Mesodermal cell (in vitro differentiated cells): ENCODE results near the gene PANK2.
"Not testable (repeated sequence)": the region's sequence is repeated elsewhere in the genome, so short reads cannot be mapped to it uniquely, and the experiment has no call there.

Experiments
- H3K27ac ChIP-seq: 2 replicates; pipeline ENCODE4 v1.7.0; 2013; ENCODE audit warnings: mild to moderate bottlenecking, low read depth, low read length, moderate library complexity; ENCODE audit not compliant: severe bottlenecking
- H3K36me3 ChIP-seq: 2 replicates; pipeline ENCODE4 v1.7.1; 2013; ENCODE audit warnings: mild to moderate bottlenecking, low read length, moderate library complexity; ENCODE audit not compliant: control insufficient read depth, insufficient read depth
- H3K4me1 ChIP-seq: one replicate; pipeline ENCODE4 v1.7.1; 2013; ENCODE audit warnings: mild to moderate bottlenecking, low read length; ENCODE audit not compliant: insufficient read depth, control insufficient read depth, poor library complexity, severe bottlenecking
- H3K4me3 ChIP-seq: 2 replicates; pipeline ENCODE4 v1.7.0; 2013; ENCODE audit warnings: low read length, control low read depth, mild to moderate bottlenecking; ENCODE audit not compliant: insufficient read depth, poor library complexity, severe bottlenecking; ENCODE audit errors: extremely low read depth
- H3K9me3 ChIP-seq: 2 replicates; pipeline ENCODE4 v1.7.1; 2013; ENCODE audit warnings: mild to moderate bottlenecking, low read length, moderate library complexity; ENCODE audit not compliant: control insufficient read depth
- WGBS, 2 experiments: methylation state at CpG; one replicate each; pipeline ENCODE4 v1.1.5; 2013; ENCODE audit warnings: missing lambda C conversion rate in 2 of 2; ENCODE audit not compliant: insufficient coverage in 2 of 2; 5-methylcytosine and 5-hydroxymethylcytosine counted together

PANK2 gene

DNA sequence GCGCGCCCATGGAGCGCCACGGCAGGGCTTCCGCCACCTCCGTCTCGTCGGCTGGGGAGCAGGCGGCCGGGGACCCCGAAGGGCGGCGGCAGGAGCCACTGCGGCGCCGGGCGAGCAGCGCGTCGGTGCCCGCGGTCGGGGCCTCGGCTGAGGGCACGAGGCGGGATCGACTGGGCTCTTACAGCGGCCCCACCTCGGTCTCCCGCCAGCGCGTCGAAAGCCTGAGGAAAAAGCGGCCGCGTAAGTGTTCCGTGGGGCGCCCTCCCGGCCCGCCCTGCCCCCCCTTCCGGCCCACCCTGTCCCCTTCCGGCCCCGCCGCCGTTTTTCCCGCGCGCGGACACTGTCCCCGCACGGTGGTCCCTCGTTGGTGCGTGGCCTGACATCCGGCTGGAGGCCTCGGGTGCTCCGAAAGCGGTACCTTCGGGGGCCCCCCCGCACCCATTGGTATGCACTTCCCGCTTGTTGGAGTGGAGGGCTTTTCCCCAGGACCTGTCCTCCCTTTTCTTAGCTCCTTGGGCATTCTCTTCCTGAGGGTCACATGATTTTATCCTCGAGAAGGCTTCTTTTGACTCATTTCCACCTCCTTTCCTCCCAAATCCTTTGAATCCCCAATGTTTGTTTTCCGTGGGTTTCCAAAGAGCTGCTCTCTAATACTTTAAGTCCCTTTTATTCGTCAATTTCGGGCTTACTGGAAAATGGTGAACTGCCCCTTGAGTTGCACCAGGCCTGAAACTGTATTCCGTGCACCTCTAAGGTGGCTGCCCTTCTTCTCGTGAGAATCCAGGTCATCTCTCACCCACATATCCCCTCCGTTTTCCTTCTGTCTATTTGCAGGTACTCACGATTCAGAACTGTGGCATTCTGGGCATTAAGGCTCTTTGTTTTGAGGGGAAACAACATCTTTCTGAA, 556 bp downstream of the PANK2 start:
- Histone ChIP-seq H3K4me1 (peaks cover 26% of the 10 kb centered on the region), H3K27ac (peak overlapping the region; percentile 97), H3K9me3 (no peaks in the 10 kb centered on the region), H3K4me3 (peak overlapping the region; percentile 87), H3K36me3 (peaks cover 43% of the 10 kb centered on the region)
- WGBS, 2 experiments, result 0% methylated on average over 38 to 51 of the region's 68 CpGs

DNA sequence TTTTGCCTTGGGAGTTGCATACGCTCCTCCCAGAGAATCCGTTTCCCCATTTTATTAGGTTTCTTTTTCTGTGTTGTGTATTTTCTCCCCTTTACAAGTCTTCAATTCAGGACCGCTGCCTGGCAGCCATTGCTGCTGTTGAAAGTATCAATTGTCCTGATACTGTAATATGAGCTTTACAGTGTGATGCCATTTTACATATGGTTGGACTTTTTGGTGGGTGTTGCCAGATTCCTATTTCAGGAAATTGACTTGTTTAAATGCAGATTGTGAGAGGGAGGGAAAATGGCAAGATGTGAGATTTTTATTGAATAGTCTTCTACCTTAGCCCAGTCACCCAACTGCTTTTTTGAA, 1.2 kb downstream of the PANK2 start:
- peaks cover 27% of the 10 kb centered on the region for H3K4me1 ChIP-seq
- peaks cover 49% of the 10 kb centered on the region for H3K36me3 ChIP-seq
- H3K27ac ChIP-seq, result peak overlapping the region; percentile 97
- peak overlapping the region; percentile 87 for H3K4me3 ChIP-seq
- no peaks in the 10 kb centered on the region for H3K9me3 ChIP-seq
- WGBS, 2 experiments, result no CpG with 5 or more reads among the region's 3 CpGs

DNA sequence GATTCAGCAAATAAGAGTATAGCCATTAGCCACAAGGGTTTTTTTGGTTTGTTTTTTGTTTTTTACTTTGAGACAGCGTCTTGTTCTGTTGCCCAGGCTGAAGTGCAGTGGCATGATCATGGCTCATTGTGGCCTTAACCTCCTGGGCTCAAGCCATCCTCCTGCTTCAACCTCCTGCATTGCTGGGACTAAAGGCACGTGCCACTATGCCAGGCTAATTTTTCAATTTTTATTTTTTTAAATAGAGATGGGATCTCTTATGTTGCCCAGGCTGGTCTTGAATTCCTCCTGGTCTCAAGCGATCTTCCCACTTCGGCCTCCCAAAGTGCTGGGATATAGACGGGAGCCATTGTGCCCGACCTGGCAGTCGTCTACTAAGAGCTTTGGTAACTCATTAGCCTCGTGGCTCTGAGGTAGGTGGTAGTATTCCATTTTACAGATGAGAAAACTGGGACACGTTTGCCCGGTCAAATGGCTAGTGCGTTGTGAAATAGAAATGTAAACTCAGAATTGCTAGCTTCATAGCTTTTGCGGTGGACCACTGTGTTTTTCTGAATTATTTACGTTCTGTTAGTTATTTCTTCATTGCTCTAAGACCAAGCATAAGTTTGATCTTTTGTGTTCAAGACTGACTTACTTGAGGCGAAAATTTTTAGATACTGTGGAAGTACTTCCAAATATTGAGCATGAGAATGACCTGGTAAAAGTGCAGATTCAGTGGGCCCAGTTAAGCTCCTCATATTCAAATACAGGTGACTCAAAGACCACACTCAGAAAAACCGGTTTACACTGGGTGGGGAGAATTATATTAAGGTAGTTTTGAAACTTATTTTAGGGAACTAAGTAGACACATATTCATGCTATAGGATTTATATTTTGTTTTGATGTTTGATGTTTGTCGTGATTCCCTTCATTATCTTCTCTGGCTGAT, 2.1 kb downstream of the PANK2 start:
- peaks cover 53% of the 10 kb centered on the region for H3K36me3 ChIP-seq
- H3K9me3 ChIP-seq, result no peaks in the 10 kb centered on the region
- H3K27ac ChIP-seq, result no peak overlapping the region
- peaks cover 29% of the 10 kb centered on the region for H3K4me1 ChIP-seq
- peak overlapping the region; percentile 87 for H3K4me3 ChIP-seq
- 38 to 46% methylated on average over 12 of the region's 16 CpGs for WGBS, 2 experiments

DNA sequence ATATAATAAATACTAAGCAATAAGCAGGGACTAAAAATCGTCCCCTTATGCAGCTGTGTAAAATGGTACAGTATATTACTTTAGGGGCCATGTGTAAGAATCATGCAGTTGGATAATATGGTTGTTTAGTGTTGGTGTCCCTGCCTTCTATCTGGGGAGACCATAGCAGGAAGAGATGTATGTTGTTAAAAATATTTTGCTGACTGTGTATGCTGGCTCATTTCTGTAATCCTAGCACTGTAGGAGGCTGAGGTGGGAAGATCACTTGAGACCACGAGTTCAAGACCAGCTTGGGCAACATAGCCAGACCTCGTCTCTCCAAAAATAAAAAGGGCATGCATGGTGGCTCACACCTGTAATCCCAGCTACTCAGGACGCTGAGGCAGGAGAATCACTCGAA, 5.6 kb downstream of the PANK2 start:
- Histone ChIP-seq H3K4me3 (no peak overlapping the region), H3K4me1 (peaks cover 35% of the 10 kb centered on the region), H3K9me3 (no peaks in the 10 kb centered on the region), H3K36me3 (peaks cover 59% of the 10 kb centered on the region), H3K27ac (no peak overlapping the region)
- whole genome bisulfite sequencing, 2 experiments, result 69 to 93% methylated on average over 2 to 3 of the region's 5 CpGs

- Histone ChIP-seq H3K4me1 (peaks cover 35% of the 10 kb centered on the region), H3K27ac (no peak overlapping the region), H3K9me3 (no peaks in the 10 kb centered on the region), H3K36me3 (peaks cover 52% of the 10 kb centered on the region), H3K4me3 (no peak overlapping the region)
- WGBS, 2 experiments, result no CpG with 5 or more reads among the region's 4 CpGs
These were observed 7.1 kb downstream of the PANK2 start for GRCh38 chr20:3896302-3896701.

GRCh38 chr20:3896853-3897583, 7.8 kb downstream of the PANK2 start:
- Histone ChIP-seq H3K36me3 (peaks cover 50% of the 10 kb centered on the region), H3K27ac (no peak overlapping the region), H3K4me3 (no peak overlapping the region), H3K4me1 (peaks cover 34% of the 10 kb centered on the region), H3K9me3 (no peaks in the 10 kb centered on the region)
- WGBS, 2 experiments, result 90 to 95% methylated on average over 6 to 8 of the region's 10 CpGs

GRCh38 chr20:3898181-3898580, 9.0 kb downstream of the PANK2 start:
- H3K9me3 ChIP-seq, H3K27ac ChIP-seq, H3K4me3 ChIP-seq: not testable (repeated sequence)
- Histone ChIP-seq H3K36me3 (peaks cover 43% of the 10 kb centered on the region), H3K4me1 (peaks cover 23% of the 10 kb centered on the region)
- WGBS, 2 experiments, result 92 to 94% methylated on average over 4 to 6 of the region's 9 CpGs

DNA sequence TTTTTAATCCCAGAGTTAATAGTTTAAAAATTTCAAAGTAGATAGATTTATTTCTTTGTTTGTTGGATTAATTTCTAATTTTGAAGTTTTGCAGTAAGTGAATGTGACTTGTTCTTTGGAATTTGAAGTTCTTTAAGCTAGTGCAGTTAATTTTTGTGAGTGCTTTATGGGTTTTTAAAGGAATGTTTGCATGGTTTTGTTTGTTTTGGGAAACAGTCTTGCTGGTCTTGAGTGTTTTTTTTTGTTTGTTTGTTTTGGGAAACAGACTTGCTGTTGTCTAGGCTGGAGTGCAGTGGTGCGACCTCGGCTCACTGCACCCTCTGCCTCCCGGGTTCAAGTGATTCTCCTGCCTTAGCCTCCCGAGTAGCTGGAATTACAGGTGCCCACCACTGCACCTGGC, 9.5 kb downstream of the PANK2 start:
- peaks cover 39% of the 10 kb centered on the region for H3K36me3 ChIP-seq
- H3K4me1 ChIP-seq, result peaks cover 18% of the 10 kb centered on the region
- no peaks in the 10 kb centered on the region for H3K9me3 ChIP-seq
- no peak overlapping the region for H3K27ac ChIP-seq
- 92 to 93% methylated on average over 4 of the region's 4 CpGs for WGBS, 2 experiments
- no peak overlapping the region for H3K4me3 ChIP-seq

GRCh38 chr20:3900187-3900604, 11.0 kb downstream of the PANK2 start:
- H3K36me3 ChIP-seq, result peaks cover 38% of the 10 kb centered on the region
- no peaks in the 10 kb centered on the region for H3K9me3 ChIP-seq
- H3K27ac ChIP-seq, result no peak overlapping the region
- H3K4me3 ChIP-seq, result no peak overlapping the region
- 60 to 83% methylated on average over 1 to 2 of the region's 3 CpGs for WGBS, 2 experiments
- H3K4me1 ChIP-seq, result peaks cover 12% of the 10 kb centered on the region

DNA sequence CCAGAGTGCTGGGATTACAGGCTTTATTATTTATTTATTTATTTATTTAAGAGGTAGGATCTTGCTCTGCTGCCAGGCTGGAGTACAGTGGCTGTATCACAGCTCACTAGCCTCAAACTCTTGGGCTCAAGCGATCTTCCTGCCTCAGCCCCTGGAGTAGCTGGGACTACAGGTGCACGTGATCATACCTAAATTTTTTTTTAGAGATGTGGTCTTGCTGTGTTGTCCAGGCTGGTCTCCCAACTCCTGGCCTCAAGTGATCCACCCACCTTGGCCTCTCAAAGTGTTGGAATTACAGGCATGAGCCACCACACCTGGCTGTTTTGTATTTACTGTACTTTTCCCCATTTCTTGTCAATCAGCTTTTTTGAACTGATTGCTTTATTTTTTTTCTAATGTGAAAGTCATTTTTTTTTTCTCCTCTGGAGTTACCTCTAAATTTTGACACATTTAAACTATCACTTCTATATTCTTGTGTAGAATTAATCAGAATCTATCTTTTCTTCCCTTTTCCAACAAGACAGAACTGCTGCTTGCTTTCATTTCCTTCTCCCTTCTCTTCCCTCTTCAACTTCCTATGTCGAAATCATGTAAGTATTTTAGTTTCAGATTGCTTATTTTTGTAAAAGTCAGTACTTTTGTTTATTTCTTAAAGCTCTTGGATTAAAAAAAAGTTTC, 12.0 kb downstream of the PANK2 start:
- Histone ChIP-seq H3K4me1 (peaks cover 11% of the 10 kb centered on the region), H3K27ac (no peak overlapping the region), H3K4me3 (no peak overlapping the region), H3K9me3 (no peaks in the 10 kb centered on the region), H3K36me3 (peaks cover 36% of the 10 kb centered on the region)
- WGBS, 2 experiments, result 90 to 100% methylated on average over 2 of the region's 3 CpGs
